Osteoblast (primary cell): ENCODE data around the gene CD99L2. TPM values are rescaled to one million over a fixed set of nuclear protein-coding genes. Genes with fewer than 3 reads are reported as not detected.

Experiments
- DNase-seq: peaks from one replicate; pipeline ENCODE4 v3.0.0; 2011; ENCODE audit warnings: low spot score, mixed read lengths; ENCODE audit not compliant: insufficient read length; ENCODE audit errors: missing footprints
- H2AFZ ChIP-seq: 2 replicates; pipeline ENCODE4 v1.6.0; 2011; ENCODE audit warnings: mild to moderate bottlenecking, low read length
- H3K27ac ChIP-seq: 2 replicates; pipeline ENCODE4 v1.5.1; 2011; ENCODE audit warnings: mild to moderate bottlenecking, low read depth, low read length, moderate library complexity
- H3K27me3 ChIP-seq: 2 replicates; pipeline ENCODE4 v1.6.0; 2012; ENCODE audit warnings: mild to moderate bottlenecking, control low read depth, inconsistent platforms, low read length, moderate library complexity; ENCODE audit not compliant: insufficient read depth
- H3K36me3 ChIP-seq: 2 replicates; pipeline ENCODE4 v1.5.1; 2011; ENCODE audit warnings: mild to moderate bottlenecking, low read length, control low read depth, moderate library complexity; ENCODE audit not compliant: insufficient read depth
- H3K4me1 ChIP-seq: 2 replicates; pipeline ENCODE4 v1.5.1; 2011; ENCODE audit warnings: mild to moderate bottlenecking, low read length, control low read depth, moderate library complexity; ENCODE audit not compliant: insufficient read depth
- H3K4me2 ChIP-seq: 2 replicates; pipeline ENCODE4 v1.6.0; 2011; ENCODE audit warnings: mild to moderate bottlenecking, low read length; ENCODE audit not compliant: insufficient read depth
- H3K4me3 ChIP-seq: fragments of 200-600 bp; sonication (generic); 3 replicates; pipeline ENCODE4 v1.5.1; 2012; ENCODE audit warnings: mild to moderate bottlenecking, low read length, inconsistent platforms; ENCODE audit not compliant: insufficient read depth
- H3K79me2 ChIP-seq: 2 replicates; pipeline ENCODE4 v1.6.0; 2012; ENCODE audit warnings: mild to moderate bottlenecking, low read length, control low read depth, inconsistent platforms; ENCODE audit not compliant: insufficient read depth
- H3K9me3 ChIP-seq: 2 replicates; pipeline ENCODE4 v1.5.1; 2011; ENCODE audit warnings: low read depth, low read length, control low read depth
- H4K20me1 ChIP-seq: 2 replicates; pipeline ENCODE4 v1.6.0; 2012; ENCODE audit warnings: mild to moderate bottlenecking, low read length, control low read depth; ENCODE audit not compliant: insufficient read depth
- total RNA-seq: library from RNA; depleted of rRNA; stranded (reverse); fragments of >200 nt; gene quantifications from 2 replicates; pipeline ENCODE4 v1.2.3, GENCODE V29; 2012
- TF ChIP-seq, protein P1 (sequence below): IDR thresholded peaks from 2 replicates; pipeline ENCODE4 v1.5.1; 2011; ENCODE audit warnings: mild to moderate bottlenecking, low read depth, low read length, moderate library complexity; ENCODE audit errors: extremely low read depth

Gene CD99L2
- total RNA-seq, 1 donor = 85.0 TPM

DNA sequence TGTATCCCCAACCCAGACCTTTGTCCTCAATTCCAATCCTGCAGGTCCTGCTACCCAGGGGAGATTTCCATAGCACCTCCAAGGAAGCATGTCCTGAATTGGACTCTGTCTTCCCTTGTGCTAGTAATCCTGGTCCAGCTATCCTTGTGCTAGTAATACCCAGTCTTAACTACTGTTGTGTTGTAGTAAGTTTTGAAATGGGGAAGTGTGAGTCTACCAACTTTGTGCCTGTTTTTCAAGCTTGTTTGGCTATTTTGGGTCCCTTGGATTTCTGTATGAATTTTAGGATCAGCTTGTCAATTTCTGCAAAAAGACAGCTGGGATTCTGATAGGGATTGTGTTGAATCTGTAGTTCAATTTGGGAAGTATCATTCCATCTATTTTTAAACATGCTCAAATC lies 51.4 kb downstream of the CD99L2 start:
- TF ChIP-seq, protein P1, sequence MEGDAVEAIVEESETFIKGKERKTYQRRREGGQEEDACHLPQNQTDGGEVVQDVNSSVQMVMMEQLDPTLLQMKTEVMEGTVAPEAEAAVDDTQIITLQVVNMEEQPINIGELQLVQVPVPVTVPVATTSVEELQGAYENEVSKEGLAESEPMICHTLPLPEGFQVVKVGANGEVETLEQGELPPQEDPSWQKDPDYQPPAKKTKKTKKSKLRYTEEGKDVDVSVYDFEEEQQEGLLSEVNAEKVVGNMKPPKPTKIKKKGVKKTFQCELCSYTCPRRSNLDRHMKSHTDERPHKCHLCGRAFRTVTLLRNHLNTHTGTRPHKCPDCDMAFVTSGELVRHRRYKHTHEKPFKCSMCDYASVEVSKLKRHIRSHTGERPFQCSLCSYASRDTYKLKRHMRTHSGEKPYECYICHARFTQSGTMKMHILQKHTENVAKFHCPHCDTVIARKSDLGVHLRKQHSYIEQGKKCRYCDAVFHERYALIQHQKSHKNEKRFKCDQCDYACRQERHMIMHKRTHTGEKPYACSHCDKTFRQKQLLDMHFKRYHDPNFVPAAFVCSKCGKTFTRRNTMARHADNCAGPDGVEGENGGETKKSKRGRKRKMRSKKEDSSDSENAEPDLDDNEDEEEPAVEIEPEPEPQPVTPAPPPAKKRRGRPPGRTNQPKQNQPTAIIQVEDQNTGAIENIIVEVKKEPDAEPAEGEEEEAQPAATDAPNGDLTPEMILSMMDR = no peak
- Histone ChIP-seq H4K20me1 (no peaks in the 10 kb centered on the region), H3K36me3 (no peaks in the 10 kb centered on the region), H3K4me2 (no peak overlapping the region), H3K27me3 (no peaks in the 10 kb centered on the region), H3K4me1 (peaks cover 13% of the 10 kb centered on the region), H3K9me3 (no peaks in the 10 kb centered on the region), H3K4me3 (no peak overlapping the region), H3K79me2 (peaks cover 5% of the 10 kb centered on the region), H3K27ac (no peak overlapping the region), H2AFZ (no peak overlapping the region)
- no peak for DNase-seq

DNA sequence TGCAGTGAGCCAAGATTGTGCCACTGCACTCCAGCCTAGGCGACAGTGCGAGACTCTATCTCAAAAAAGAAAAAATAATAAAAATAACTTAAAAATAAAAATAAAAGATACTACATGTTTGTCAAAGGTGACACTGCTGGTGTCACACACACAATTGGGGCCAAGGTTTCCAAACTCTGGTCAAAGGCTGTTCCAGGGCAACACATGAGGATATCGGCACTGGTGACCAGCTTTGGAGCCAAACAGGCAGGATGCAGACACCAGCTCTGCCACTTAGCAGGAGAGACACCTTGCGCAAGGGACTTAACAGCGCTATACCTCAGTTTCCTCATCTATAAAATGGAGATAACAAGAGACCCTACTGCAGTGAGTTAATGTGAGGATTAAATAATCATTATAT lies 52.3 kb downstream of the CD99L2 start:
- H3K9me3 ChIP-seq = no peaks in the 10 kb centered on the region
- no peak overlapping the region for H2AFZ ChIP-seq

DNA sequence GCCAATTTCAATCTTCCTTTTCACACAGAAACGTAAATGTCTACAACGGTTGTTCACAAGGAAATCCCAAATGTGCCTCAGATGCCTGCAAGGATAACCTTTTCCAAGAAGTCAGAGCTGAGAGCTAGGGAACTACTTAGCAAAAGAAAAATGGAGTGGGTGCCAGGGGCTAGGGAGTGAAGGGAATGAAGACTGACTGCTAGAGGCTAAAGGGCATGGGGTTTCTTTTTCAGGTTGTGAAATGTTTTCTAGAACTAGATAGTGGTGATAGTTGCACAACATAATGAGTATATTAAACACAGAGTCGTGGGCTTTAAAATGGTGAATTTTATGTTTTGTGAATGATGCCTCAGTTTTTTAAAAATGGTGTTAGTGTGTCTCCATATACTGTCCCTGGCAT lies 53.4 kb downstream of the CD99L2 start:
- no peak for DNase-seq
- Histone ChIP-seq H3K4me2 (no peak overlapping the region), H4K20me1 (no peaks in the 10 kb centered on the region), H3K36me3 (no peaks in the 10 kb centered on the region), H3K27ac (no peak overlapping the region), H3K79me2 (peaks cover 5% of the 10 kb centered on the region), H3K4me1 (peaks cover 20% of the 10 kb centered on the region), H3K27me3 (no peaks in the 10 kb centered on the region), H3K9me3 (no peaks in the 10 kb centered on the region), H2AFZ (no peak overlapping the region), H3K4me3 (no peak overlapping the region)
- TF ChIP-seq, protein P1 = no peak

More for the DNA sequence above, 52.3 kb downstream of the CD99L2 start:
- DNase-seq = no peak
- no peak overlapping the region for H3K4me3 ChIP-seq
- no peaks in the 10 kb centered on the region for H3K27me3 ChIP-seq
- no peaks in the 10 kb centered on the region for H4K20me1 ChIP-seq
- no peaks in the 10 kb centered on the region for H3K36me3 ChIP-seq
- H3K4me2 ChIP-seq = no peak overlapping the region
- TF ChIP-seq, protein P1 = no peak
- H3K4me1 ChIP-seq = peaks cover 22% of the 10 kb centered on the region
- no peak overlapping the region for H3K27ac ChIP-seq
- H3K79me2 ChIP-seq = peaks cover 5% of the 10 kb centered on the region

DNA sequence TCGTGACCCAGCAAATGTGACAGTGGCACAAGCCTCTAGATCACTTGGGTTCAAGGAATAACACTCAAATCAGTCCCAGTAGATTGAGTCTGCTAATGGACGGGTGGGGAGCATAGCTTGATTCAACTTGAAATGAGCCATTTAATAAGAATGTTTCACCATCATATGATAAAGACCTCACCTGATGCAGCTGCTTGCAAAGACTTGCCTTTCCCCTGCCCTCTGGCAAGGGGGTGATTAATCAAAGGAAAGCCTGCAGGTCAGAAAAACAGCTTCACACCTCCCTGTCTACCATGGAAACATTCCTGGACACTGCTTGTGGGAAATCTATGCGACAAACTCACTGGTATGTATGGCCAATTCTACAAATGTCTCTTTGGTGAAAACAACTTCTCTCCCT lies 54.5 kb downstream of the CD99L2 start:
- H2AFZ ChIP-seq = no peak overlapping the region
- no peaks in the 10 kb centered on the region for H4K20me1 ChIP-seq
- no peaks in the 10 kb centered on the region for H3K36me3 ChIP-seq
- H3K4me3 ChIP-seq = no peak overlapping the region
- H3K4me2 ChIP-seq = no peak overlapping the region
- TF ChIP-seq, protein P1 = no peak
- peaks cover 14% of the 10 kb centered on the region for H3K4me1 ChIP-seq
- H3K79me2 ChIP-seq = peaks cover 10% of the 10 kb centered on the region
- H3K9me3 ChIP-seq = no peaks in the 10 kb centered on the region
- H3K27ac ChIP-seq = no peak overlapping the region
- DNase-seq = no peak
- no peaks in the 10 kb centered on the region for H3K27me3 ChIP-seq
